NCI-H510A (cell line): ENCODE measurements around the gene APPBP2.
A peak's percentile ranks its signal among the peaks of the same experiment; 100 is the strongest.
"Not testable (repeated sequence)": the region's sequence is repeated elsewhere in the genome, so short reads cannot be mapped to it uniquely, and the experiment has no call there.

Experiments
- DNase-seq: peaks from one replicate; lab custom pipeline; 2025; lab: John Stamatoyannopoulos, UW

Gene APPBP2

DNA sequence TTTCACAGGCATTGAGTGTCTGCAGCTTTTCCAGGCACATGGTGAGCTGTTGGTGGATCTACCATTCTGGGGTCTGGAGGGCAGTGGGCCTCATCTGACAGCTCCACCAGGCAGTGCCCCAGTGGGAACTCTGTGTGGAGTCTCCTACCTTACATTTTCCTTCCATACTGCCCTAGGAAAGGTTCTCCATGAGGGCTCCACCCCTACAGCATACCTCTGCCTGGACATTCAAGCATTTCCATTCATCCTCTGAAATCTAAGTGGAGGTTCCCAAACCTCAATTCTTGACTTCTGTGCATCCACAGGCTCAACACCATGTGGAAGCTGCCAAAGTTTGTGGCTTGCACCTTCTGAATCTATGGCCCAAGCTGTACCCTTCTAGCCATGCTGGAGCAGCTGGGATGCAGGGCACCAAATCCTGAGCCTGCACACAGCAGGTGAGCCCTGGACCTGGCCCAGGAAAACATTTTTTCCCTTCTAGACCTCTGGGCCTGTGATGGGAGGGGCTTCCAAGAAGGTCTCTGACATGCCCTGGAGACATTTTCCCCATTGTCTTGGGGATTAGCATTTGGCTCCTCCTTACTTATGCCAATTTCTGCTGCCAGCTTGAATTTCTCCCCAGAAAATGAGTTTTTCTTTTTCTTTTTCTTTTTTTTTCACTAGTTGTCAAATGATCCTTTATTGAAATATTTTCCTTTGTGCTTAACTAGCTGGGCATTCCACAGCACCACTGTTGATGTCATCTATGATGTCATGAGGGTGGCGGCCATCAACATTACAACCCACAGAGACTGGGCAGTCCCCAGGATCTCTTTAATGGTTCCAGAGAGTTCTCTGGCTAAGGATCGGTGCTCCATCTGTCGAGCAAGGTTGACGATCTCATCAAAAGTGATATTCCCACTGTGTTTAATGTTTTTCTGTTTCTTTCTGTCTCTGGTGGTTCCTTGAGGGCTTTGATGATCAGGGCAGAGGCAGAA lies 92.7 kb downstream of the APPBP2 start:
- not testable (repeated sequence) for DNase-seq

DNA sequence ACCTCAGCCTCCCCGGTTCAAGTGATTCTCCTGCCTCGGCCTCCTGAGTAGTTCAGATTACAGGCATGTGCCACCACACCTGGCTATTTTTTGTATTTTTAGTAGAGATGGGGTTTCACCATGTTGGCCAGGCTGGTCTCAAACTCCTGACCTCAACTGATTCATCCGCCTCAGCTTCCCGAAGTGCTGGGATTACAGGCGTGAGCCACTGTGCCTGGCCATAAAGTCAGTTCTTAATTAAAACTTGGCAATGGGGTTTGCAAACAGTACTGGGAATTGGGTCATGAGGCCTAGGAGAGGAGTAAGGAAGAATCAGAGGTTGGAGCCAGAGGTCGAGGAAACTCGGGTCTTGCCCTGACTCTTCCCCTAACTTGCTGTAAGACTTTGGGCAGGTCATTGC lies 95.5 kb downstream of the APPBP2 start:
- not testable (repeated sequence) for DNase-seq

DNA sequence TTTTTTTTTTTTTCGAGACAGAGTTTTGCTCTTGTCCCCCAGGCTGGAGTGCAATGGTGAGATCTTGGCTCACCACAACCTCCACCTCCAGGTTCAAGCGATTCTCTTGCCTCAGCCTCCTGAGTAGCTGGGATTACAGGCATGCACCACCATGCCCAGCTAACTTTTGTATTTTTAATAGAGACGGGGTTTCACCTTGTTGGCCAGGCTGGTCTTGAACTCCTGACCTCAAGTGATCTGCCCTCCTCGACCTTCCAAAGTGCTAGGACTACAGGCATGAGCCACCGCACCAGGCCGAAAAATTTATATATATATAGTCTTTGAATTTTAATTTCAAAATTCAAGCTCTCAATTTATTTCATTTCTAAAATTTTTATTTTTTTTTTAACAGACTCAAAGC lies 97.6 kb downstream of the APPBP2 start:
- not testable (repeated sequence) for DNase-seq

DNA sequence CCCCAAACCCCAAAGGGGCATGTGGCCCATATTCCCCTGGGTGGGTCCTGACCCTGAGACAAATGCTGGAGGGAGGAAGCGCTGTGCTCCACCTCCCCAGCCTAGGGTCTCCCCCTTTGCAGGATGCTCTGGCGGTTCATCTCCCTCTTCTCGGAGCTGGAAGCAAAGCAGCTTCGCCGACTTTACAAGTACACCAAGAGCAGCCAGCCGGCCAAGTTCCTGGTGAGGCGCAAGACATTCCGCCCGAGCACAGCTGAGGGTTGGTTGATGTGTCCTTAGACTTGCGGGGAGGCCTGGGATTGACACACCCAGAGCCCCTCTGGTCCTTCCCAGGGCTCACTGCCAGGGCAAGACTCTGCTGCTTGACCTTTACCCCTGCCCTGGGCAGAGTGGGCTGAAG lies 99.4 kb downstream of the APPBP2 start:
- no peak for DNase-seq

DNA sequence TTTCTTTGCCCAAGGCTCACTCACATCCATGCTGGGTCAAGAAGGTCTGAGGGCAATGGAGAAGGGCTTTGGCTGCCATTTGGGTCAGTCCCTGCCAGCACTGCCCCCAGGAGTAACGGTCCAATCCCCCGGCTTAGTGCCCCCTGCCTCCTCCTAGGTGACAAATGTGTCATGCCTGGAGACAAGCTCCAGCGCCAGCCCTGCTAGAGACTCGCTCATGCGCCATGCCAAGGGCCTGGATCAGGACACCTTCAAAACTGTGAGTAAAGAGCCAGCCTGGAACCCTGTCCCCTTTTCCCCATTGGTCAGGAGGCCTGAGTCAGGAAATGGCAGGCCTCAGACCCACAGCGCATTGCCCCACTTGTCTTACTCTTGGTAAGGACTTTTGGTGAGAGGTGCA lies 100.4 kb downstream of the APPBP2 start:
- DNase-seq = no peak

DNA sequence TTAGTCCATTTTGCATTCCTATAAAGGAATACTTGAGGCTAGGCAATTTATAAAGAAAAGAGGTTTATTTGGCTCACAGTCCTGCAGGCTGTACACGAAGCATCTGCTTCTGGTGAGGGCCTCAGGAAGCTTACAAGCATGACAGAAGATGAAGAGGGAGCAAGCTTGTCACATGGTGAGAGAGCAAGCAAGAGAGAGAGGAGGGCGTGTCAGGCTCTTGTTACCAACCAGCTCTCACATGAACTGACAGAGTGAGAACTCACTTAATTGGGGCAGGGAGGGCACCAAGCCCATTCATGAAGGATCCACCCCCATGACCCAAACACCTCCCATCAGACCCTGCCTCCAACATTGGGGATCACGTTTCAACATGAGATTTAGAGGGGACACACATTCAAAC lies 102.2 kb downstream of the APPBP2 start:
- no peak for DNase-seq

DNA sequence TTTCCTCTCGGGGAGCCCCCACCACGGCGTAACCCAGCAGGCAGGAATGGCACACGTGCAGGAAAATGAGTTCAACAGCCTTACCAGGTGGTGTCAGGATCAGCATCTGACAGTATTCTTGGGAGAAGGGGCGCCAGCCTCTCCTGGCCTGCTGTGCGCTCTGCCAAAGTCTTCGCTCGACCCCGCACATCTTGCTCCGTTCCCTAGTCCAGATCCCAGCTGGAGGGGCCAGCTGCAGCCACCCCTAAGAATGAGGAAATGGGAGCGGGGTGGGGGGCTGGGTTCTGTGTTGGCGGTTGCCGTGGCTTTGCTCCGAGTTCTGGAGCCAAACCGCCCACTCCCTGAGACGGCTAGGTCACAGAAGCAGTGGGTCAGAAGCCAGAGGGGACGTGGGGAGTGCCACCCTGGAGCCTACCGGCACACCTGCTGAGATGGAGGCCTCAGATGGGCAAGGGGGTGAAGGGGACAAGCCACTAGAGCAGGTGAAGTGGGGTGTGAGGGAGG lies 103.8 kb downstream of the APPBP2 start, which contains the start of gene CHCT1:
Gene CHCT1, plus strand, starts transcription at position 328 of the 504 bp plus-strand sequence. Its CDS starts 104 bp downstream, at position 432.
- no peak for DNase-seq

DNA sequence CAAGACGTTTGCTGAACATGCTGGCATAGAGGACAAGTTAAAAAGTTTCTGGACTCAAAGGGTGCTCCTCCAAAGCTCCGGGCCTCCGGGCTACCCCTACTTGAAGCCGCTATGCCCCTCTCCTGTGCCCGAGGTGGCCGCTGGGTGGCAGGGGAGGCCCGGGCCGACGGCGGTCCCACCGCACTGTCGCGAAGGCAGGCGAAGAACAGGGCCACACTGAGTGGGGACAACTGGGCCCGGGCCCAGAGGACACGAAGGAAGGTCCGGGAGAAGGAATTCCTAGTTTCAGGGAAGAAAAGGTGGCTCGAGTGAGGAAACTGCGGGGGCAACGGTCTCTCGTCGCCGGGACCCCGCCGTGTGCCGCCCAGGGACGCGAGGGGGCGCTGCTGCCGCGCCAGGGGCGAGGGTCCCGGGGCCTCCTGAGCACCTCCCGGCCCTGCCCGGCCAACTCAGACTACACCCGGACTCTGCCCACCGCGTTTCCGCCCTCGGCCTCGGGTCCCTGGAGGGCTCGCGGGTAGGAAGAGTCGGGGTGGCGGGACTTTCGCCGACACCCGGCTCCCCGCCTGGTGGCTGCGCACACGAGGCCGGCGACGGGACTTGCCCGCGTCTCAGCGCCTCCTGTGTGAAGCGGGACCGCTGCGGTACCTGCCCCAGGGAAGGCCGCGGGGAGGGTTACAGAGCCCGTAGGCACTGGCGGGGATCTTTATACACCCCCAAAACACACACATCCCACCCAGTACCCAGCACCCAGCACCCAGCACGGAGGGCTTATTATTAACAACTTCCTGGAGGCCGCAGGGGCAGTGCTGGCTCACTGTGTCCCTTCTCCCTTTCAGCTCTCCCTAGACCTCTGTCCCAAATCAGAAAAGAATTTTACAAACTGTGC lies 104.5 kb downstream of the APPBP2 start:
- DNase-seq = peak; percentile 52

DNA sequence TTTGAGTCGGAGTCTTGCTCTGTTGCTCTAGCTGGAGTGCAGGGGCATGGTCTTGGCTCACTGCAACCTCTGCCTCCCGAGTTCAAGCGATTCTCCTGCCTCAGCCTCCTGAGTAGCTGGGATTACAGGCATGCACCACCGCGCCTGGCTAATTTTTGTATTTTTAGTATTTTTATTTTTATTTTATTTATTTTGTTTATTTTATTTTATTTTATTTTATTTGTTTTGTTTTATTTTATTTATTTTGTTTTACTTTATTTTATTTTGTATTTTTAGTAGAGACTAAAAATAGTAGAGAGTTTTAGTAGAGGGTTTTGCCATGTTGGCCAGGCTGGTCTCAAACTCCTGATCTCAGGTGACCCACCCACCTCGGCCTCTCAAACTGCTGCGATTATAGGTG lies 106.2 kb downstream of the APPBP2 start:
- not testable (repeated sequence) for DNase-seq

DNA sequence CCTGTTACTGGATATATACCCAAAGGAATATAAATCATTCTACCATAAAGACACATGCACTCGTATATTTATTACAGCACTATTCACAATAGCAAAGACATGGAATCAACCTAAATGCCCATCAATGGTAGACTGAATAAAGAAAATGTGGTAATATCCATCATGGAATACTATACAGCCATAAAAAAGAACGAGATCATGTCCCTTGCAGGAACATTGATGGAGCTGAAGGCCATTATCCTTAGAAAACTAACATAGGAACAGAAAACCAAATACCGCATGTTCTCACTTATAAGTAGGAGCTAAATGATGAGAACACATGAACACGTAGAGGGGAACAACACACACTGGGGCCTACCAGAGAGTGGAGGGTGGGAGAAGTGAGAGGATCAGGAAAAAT lies 107.0 kb downstream of the APPBP2 start:
- not testable (repeated sequence) for DNase-seq

DNA sequence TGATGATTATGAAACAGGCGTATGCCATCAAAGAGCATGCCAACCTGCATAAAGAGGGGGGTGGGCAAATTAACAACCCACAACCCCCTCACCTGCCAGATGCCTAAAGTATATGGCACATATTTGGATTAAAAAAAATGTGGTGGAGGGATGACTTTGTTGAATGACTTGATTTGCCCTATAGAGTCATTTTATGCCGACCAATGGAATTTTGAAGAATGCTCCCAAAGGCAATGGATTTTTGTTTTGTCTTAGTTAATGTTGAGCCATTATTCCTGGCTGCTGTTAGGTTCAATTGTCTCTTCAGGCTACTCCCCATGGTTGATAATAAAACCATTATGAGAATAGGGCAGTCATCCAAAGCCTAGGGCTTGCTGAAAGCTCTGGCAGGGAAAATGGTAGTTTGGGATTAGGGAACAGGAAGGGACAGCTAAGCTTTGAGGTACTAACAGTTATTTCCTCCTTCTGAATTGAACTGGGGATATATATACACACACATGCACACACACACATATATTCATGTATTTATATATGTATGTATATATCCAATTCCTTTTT lies 109.6 kb downstream of the APPBP2 start:
- DNase-seq = no peak

DNA sequence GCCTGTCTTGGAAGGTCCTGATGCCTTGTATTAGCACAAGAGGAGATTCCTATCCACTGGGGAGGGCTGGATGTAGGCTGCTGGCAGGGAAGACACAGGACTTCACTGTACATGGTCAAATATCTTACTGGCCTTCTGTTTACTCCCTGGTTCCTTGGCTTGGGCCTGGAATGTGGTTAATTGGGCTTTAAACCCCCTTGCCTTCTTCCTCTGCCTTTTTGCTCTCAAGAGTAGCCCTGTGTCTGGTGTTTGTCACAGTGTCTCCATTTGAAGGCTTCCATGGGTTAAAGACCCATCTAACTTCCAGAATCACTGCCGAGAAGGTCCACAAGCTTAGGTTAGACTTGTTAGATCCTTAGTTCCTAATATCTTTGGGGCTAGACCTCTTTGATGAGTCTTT lies 110.9 kb downstream of the APPBP2 start:
- no peak for DNase-seq

DNA sequence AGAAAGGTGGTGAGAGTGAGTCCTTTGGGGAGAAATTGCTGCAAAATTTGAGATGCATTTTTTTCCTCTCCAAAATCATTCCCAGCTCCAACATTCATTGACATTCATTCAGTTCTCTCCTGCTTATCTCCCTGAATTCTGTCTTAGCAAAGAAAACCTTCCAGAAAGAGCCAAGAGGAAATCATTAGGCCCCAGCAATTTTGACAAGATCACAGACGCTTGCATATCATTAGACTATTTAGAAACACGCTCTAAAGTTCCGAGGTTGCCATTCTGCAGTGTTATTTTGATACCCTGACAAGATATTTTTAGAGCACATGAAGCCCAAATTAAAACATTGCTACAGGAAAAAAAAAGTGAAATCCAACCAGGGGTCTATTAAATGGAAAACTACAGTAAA lies 113.3 kb downstream of the APPBP2 start:
- no peak for DNase-seq

DNA sequence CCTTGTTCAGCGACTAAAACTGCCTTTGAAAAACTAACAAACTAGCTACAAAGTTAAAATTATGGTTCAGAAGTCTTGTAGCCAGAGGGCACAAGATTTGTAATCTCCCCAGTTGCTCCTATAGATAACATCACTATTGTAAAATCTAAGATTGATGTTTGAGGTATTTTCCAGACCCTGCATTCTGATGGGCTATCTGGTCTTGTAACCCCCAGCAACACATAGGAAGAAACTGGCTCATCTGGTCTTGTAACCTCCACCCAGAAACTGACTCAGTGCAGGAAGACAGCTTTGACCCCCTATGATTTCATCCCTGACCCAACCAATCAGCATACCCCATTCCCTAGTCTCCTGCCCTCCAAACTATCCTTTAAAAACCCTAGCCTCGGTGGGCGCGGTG lies 116.0 kb downstream of the APPBP2 start:
- DNase-seq = no peak

DNA sequence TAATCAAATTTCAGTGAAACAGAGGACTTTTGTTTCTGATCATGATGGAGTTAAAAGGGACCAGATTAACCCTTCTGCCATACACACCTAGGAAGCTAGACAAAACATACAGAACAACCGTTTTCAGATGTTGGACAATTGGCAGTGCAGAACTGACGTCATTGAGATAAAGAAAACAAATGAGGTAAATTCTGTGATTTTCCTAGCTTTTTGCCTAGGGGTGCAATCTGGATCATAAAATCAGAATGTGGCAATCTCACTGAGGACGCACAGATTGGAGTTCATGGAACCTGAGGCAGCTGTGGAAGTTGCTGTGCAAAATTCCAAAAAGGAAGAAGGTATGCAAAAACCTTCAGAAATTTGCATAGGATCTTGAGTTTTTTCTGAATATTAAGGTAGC lies 119.2 kb downstream of the APPBP2 start:
- DNase-seq = no peak

DNA sequence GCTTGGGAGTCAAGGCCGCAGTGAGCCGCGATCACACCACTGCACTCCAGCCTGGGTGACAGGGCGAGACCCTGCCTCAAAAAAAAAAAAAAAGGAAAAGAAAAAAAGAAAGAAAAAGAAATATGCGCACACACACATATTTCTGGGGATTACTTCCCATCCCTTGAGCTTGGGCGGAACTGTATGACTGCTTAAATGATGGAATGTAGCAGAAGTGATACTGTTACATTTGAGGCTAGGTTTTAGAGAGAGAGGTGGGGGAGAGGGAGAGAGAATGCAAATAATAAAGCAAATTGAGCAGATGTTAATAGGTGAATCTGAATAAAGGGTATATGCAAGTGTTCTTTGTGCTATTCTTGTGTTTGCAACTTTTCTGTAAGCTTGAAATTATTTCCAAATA lies 122.1 kb downstream of the APPBP2 start:
- no peak for DNase-seq

DNA sequence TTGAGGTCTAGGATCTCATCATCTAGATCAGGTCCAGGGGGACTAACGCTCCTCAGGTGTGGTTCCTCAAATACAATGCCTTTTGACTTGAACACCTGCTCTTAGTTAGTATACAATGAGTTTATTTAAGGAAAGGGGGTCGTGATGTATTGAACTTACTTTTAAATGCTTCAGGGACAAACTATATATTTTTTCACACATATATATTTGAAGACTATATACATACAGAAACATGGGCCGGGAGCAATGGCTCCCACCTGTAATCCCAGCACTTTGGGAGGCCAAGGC lies 122.6 kb downstream of the APPBP2 start:
- DNase-seq = no peak

DNA sequence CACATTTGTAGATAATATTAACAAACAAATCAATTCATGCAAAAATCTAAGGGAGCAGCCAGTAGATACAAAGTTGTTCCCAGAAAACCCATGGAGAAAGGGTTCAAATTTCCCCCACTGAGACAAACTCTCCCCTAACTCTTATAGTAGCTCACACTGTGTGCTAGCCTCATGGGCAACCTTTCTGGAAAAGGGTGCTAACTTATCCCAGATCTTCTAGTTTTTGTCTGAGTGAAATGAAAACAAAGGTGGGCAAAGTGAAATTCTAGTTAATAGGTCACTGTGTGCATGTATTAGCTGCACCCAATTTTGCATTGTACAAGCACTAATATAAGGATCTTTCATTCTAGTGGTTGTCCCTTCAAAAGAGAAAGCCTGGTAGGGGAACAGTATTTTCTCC lies 124.2 kb downstream of the APPBP2 start:
- DNase-seq = no peak

DNA sequence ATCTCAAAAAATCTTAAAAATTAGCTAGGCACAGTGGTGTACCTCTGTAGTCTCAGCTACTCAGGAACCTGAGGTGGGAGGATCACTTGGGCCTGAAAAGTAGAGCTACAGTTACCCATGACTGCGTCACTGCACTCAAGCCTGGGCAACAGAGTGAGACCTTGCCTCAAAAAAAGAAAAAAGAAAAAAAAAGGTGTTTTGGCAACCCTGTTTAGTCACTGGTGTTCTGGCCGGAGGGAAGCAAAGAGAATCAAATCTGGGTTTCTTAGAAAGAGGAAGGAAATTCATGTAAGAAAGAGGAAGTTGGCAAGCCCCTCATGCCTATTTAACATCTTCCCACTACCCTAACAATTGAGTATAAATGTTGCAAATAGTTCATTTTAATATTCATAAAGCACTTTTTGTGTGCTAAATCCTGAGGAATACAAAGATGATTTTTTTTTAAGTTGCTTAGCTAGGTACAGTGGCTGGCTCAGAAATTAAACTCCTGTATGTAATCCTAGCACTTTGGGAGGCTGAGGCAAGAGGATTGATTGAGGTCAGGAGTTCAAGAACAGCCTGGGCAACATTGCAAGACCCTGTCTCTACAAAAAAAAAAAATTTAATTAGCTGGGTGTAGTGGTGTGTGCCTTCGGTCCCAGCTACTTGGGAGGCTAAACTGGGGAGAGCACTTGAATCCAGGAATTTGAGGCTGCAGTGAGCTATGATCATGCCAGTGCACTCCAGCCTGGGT lies 127.6 kb downstream of the APPBP2 start:
- no peak for DNase-seq

DNA sequence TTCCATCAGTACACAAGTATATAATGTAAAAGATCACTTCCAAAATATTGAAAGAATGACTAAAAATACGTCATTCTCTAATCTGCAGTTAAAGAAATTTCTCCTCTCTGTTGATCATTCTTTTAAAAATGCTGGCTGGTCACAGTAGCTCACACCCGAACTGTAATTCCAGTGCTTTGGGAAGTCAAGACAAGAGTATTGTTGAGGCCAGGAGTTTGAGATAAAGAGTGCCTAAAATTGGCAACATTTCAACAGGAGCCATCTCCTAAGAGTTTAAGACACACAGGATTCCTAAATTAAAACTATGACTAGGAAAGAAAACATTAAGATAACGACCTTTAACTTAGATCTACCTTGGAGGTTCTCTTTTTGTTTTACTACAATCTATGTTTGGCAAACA lies 129.6 kb downstream of the APPBP2 start:
- no peak for DNase-seq

DNA sequence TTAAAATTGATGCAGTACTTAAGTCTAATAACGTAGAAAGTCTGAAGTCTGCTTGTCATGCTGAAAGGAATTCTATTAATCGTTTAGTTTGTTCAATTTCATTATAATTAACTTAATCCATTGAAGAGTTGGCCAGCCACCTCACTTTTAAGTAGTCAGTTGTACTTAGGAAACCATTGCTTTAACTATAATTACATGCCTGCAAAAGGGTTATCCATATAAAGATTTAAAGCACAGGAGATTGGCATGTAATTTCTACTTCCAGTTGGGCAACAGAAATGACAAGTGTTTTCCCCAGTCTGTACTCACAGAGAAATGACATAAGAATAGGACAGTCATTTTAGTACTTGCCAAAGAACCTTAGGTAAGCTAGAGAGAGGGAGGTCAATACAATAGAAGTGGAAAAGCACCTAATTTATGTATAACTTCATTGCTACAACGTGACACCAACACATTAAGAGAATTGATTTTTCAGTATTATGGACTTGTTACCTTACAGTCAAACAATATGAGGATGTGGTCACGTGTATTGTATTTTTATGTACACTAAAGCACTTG lies 130.5 kb downstream of the APPBP2 start:
- DNase-seq = no peak
